ELF-1 (cell line): ENCODE measurements around the gene ALDH1L2.
"Not testable (repeated sequence)": the region's sequence is repeated elsewhere in the genome, so short reads cannot be mapped to it uniquely, and the experiment has no call there.

Source experiments
- DNase-seq: peaks from one replicate; pipeline ENCODE4 v3.0.0-alpha.2; 2016; ENCODE audit warnings: low read depth, low spot score

Gene ALDH1L2

DNA sequence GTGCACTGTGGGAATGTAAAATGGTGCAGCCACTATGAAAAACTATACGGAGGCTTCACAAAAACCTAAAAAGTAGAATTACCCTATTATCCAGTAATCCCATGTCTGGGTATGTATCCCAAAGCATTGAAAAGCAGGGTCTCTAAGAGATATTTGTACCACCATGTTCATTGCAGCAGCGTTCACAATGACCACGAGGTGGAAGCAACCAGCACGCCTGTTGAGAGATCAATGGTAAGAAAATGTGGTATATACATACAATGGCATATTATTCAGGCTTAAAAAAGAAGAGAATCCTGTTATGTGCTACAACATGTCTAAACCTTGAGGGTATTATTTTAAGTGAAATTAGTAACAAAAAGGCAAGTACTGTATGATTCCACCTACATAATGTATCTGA is 99.1 kb downstream of the ALDH1L2 start:
- DNase-seq = no peak

GRCh38 chr12:104977688-104978087 is 106.6 kb downstream of the ALDH1L2 start:
- not testable (repeated sequence) for DNase-seq

DNA sequence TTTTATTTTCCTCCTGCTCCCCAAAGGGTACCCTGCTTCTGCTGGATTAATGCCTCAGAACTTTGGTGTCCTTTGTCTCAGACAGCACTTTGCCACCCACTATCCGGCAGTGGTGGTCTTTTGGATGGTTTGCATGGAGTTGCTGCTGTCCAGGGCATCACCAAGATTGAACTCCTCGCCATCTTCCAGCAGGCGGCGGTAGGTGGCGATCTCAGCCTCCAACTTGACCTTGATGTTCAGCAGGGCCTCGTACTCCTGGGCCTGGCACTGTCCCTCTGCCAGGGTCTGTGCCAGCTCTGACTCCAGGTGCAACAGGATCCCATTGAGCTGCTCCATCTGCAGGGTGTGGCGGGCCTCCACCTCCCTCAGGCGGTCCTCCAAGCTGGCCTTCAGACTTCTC is 107.6 kb downstream of the ALDH1L2 start:
- DNase-seq = no peak

GRCh38 chr12:104975587-104976343 is 108.5 kb downstream of the ALDH1L2 start:
- no peak for DNase-seq

DNA sequence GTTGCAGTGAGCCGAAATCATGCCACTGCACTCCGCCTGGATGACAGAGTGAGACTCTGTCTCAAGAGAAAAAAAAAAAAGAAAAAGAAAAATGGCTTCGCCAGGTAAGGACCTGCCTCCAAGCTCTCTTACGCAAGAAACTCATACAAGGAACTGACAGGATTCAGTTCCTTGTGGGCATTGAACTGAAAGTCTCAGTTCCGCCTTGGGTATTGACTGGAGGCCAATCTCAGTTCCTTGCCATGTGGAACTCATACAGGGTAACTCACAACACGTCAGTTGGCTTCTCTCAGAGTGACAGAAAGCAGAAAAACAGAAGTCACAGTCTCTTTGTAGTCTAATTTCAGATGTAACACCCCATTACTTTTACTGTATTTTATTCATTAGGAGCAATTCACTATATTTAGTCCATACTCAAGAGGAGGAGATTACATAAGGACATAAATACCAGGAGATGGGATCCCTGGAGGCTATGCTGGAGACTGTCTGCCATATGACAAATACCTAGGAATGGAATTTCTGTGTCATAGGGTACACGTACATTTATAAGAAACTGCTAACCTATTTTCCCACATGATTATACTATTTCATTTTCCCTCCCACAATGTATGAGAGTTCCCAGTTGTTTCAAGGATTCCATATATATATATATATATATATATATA is 109.5 kb downstream of the ALDH1L2 start:
- DNase-seq = no peak

DNA sequence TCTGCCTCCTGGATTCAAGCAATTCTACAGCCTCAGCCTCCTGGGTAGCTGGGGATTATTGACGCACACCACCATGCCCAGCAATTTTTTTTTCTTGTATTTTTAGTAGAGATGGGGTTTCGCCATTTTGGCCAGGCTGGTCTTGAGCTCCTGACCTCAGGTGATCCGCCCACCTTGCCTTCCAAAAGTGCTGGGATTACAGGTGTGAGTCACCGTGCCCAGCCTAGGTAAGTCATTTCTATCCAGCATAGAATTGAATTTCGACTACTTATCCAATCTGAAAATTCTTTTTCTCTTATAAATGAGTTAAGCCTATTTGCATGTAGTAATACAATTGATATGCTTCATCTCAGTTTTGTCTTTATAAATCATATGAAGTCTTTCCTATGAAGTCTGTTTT is 111.0 kb downstream of the ALDH1L2 start:
- no peak for DNase-seq

GRCh38 chr12:104971306-104971705 is 113.0 kb downstream of the ALDH1L2 start:
- DNase-seq = no peak
